Measurements from ENCODE around the gene REXO1. TPM values are rescaled to one million over a fixed set of nuclear protein-coding genes. Genes with fewer than 3 reads are reported as not detected.

The REXO1 gene
- total and polyA plus RNA-seq, 2 of the 8 experiments (the other 6 are each of a cell fraction or from before 2014, with no cell fraction given), result 42.4 to 44.3 TPM

- Histone ChIP-seq H2AK5ac (ENCODE audit: low read depth, low read length) (no peak overlapping the region), H3K14ac (ENCODE audit: insufficient read length) (no peak overlapping the region), H4K20me1 (replicated peaks in 1 of 2; ENCODE audit: control insufficient read depth in 1 of 2, insufficient read depth in 2 of 2, low read length in 2 of 2) (peaks cover 0 to 14% of the 10 kb centered on the region in 2 experiments), H3K79me2 (ENCODE audit: control insufficient read depth in 1 of 2, insufficient read depth in 2 of 2, low read length in 2 of 2) (peaks cover 0 to 28% of the 10 kb centered on the region in 2 experiments; a peak in 2 of 4 replicates), H4K5ac (ENCODE audit: insufficient read length, low read depth, low read length) (no peak overlapping the region), H3K4me3 (ENCODE audit: extremely low read depth in 1 of 4, insufficient read depth in 2 of 4, low read depth in 3 of 4, low read length in 4 of 4) (no peak overlapping the region), H3K27ac (ENCODE audit: low read depth, low read length) (no peak overlapping the region), H3K23me2 (ENCODE audit: low read depth, low read length) (peaks cover 2% of the 10 kb centered on the region; the same call in 1 of the 2 replicates), H3K4me1 (replicated peaks in 1 of 4; ENCODE audit: control insufficient read depth in 3 of 4, insufficient read depth in 4 of 4, low read length in 3 of 4) (peaks cover 0 to 14% (median 8%) of the 10 kb centered on the region in 4 experiments; a peak in 6 of 7 replicates), H3K79me1 (ENCODE audit: low read depth, low read length) (peaks cover 13% of the 10 kb centered on the region), H4K8ac (ENCODE audit: extremely low read depth, insufficient read depth, low read length) (no peak overlapping the region), H3K27me3 (replicated peaks in 1 of 4; ENCODE audit: control insufficient read depth in 3 of 4, extremely low read depth in 1 of 4, insufficient read depth in 3 of 4, low read length in 3 of 4) (no peaks in the 10 kb centered on the region), H3K9me3 (ENCODE audit: insufficient read depth in 2 of 2, low read depth in 1 of 2, low read length in 1 of 2) (no peaks in the 10 kb centered on the region), H4K91ac (replicated peaks; ENCODE audit: insufficient read length, low read length) (no peak overlapping the region), H3K4me2 (ENCODE audit: insufficient read depth in 1 of 2, low read depth in 2 of 2, low read length in 2 of 2) (no peak overlapping the region), H3K36me3 (ENCODE audit: control insufficient read depth in 2 of 4, insufficient read depth in 4 of 4, low read length in 3 of 4) (peaks cover 0 to 9% (median 2%) of the 10 kb centered on the region in 4 experiments; a peak in 1 of 8 replicates), H2BK12ac (ENCODE audit: low read depth, low read length) (0 out of 2 replicates have a peak overlapping the region, but pooled peaks have one; percentile 27), H3K4ac (replicated peaks; ENCODE audit: insufficient read length, low read depth, low read length) (no peak overlapping the region), H3K18ac (ENCODE audit: extremely low read depth, low read length) (no peak overlapping the region), H2AFZ (ENCODE audit: low read length) (no peak overlapping the region), H3K23ac (ENCODE audit: insufficient read length) (no peak overlapping the region), H2BK15ac (ENCODE audit: low read length) (no peak overlapping the region), H2BK5ac (ENCODE audit: low read depth, low read length) (peak overlapping the region; percentile 44; the same call in 1 of the 2 replicates), H2BK120ac (replicated peaks; ENCODE audit: low read depth, low read length) (no peak overlapping the region), H2BK20ac (ENCODE audit: low read length) (no peak overlapping the region), H3K56ac (replicated peaks; ENCODE audit: insufficient read length, low read depth, low read length) (no peak overlapping the region), H3K9ac (replicated peaks in 1 of 4; ENCODE audit: extremely low read depth in 1 of 4, low read depth in 3 of 4, low read length in 3 of 4) (no peak overlapping the region)
- WGBS, 2 experiments (ENCODE audit: extremely low coverage in 1 of 2, insufficient coverage in 1 of 2, insufficient read length in 1 of 2, insufficient replicate concordance in 2 of 2, low coverage in 1 of 2, low lambda C conversion rate in 2 of 2, missing lambda C conversion rate in 1 of 2), result 91% methylated on average over 15 of the region's 15 CpGs; no CpG with 5 or more reads in 1 of the 2 experiments
- FAIRE-seq, result no peak
- no peak for DNase-seq (ENCODE audit: low read depth in 1 of 2, low spot score in 2 of 2)
- ChIA-PET CTCF (ENCODE audit: partially characterized antibody) (interaction anchor here (1.2 to 16.5 kb wide), 8 partner anchors 10 to 62 kb away, joined by 4 to 228 read pairs (median 5); no protein-coding TSS in a partner anchor), POLR2A (ENCODE audit: partially characterized antibody) (interaction anchor here (1.0 to 2.8 kb wide), 3 partner anchors 11 to 16 kb away, joined by 3 to 8 read pairs (median 5); no protein-coding TSS in a partner anchor)
- no peak for TF ChIP-seq KDM5A (IDR thresholded peaks at IDR 0.05; ENCODE audit: low read length)
- TF ChIP-seq TEAD4 (IDR thresholded peaks at IDR 0.05; ENCODE audit: low read depth, low read length), result no peak
- no peak for TF ChIP-seq SP2 (IDR thresholded peaks at IDR 0.05; ENCODE audit: low read length)
- no peak for TF ChIP-seq TCF12 (IDR thresholded peaks at IDR 0.05; ENCODE audit: low read depth, low read length)
- no peak for TF ChIP-seq CBX8 (IDR thresholded peaks at IDR 0.05; ENCODE audit: borderline replicate concordance, low read depth, low read length)
- no peak for TF ChIP-seq MAX (IDR thresholded peaks at IDR 0.05)
Measured at GRCh38 chr19:1830568-1830967, 17.7 kb downstream of the REXO1 start.

Data from H1 (cell line).